Measurements from ENCODE around the gene KIAA0825. TPM values are rescaled to one million over a fixed set of nuclear protein-coding genes. Genes with fewer than 3 reads are reported as not detected.

The KIAA0825 gene
- polyA plus RNA-seq, 1 donor from 2014 or later: 5.1 TPM

DNA sequence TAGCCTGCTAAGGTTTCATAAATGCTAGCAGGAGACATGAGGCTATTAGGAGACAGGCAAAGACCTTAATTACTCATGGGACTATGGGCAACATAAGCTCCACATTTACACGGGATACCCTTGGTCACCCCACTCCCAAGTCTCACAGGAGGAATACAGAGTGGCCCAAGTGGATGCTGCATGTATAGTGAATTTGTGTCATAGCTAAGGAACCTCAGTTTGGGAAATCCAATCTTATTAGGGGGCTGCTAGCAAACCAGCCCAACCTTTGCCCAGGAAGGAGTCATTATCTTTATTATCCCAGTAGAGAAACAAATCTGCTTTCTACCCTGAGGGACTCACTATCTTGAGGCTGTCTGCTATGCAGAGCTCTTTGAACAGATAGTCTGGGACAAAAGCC lies 405.9 kb downstream of the KIAA0825 start:
- Histone ChIP-seq H3F3A (ENCODE audit: insufficient read depth, low read length, poor library complexity, severe bottlenecking) (no peaks in the 10 kb centered on the region), H3K4me3 (ENCODE audit: low read length) (no peak overlapping the region), H3K4me2 (ENCODE audit: low read length) (no peak overlapping the region), H2AFZ (ENCODE audit: low read depth, low read length) (no peak overlapping the region), H3K9me3 (ENCODE audit: low read length) (no peaks in the 10 kb centered on the region), H3K9me2 (ENCODE audit: insufficient read depth, low read length) (no peaks in the 10 kb centered on the region), H3K79me2 (replicated peaks; ENCODE audit: insufficient read depth, low read length) (no peaks in the 10 kb centered on the region), H3K9ac (ENCODE audit: low read length) (no peak overlapping the region), H3K36me3 (ENCODE audit: insufficient read depth, low read length) (no peaks in the 10 kb centered on the region), H3K27me3 (ENCODE audit: insufficient read depth, low read depth, low read length) (no peaks in the 10 kb centered on the region), H3K27ac (ENCODE audit: low read length) (no peak overlapping the region), H4K20me1 (ENCODE audit: insufficient read depth) (no peaks in the 10 kb centered on the region)
- TF ChIP-seq POLR2AphosphoS5 (IDR thresholded peaks at IDR 0.05) (no peak), RAD21 (conservative IDR thresholded peaks at IDR 0.05) (no peak), TAF1 (IDR thresholded peaks at IDR 0.05; ENCODE audit: low read depth) (no peak), SMC3 (conservative IDR thresholded peaks at IDR 0.05; ENCODE audit: poor library complexity) (no peak), EZH2 (IDR thresholded peaks at IDR 0.05; ENCODE audit: borderline replicate concordance, insufficient read depth, low read length, poor library complexity, severe bottlenecking) (no peak)
- TF ChIP-seq, protein P1, sequence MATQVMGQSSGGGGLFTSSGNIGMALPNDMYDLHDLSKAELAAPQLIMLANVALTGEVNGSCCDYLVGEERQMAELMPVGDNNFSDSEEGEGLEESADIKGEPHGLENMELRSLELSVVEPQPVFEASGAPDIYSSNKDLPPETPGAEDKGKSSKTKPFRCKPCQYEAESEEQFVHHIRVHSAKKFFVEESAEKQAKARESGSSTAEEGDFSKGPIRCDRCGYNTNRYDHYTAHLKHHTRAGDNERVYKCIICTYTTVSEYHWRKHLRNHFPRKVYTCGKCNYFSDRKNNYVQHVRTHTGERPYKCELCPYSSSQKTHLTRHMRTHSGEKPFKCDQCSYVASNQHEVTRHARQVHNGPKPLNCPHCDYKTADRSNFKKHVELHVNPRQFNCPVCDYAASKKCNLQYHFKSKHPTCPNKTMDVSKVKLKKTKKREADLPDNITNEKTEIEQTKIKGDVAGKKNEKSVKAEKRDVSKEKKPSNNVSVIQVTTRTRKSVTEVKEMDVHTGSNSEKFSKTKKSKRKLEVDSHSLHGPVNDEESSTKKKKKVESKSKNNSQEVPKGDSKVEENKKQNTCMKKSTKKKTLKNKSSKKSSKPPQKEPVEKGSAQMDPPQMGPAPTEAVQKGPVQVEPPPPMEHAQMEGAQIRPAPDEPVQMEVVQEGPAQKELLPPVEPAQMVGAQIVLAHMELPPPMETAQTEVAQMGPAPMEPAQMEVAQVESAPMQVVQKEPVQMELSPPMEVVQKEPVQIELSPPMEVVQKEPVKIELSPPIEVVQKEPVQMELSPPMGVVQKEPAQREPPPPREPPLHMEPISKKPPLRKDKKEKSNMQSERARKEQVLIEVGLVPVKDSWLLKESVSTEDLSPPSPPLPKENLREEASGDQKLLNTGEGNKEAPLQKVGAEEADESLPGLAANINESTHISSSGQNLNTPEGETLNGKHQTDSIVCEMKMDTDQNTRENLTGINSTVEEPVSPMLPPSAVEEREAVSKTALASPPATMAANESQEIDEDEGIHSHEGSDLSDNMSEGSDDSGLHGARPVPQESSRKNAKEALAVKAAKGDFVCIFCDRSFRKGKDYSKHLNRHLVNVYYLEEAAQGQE (IDR thresholded peaks at IDR 0.05; ENCODE audit: borderline replicate concordance): no peak

DNA sequence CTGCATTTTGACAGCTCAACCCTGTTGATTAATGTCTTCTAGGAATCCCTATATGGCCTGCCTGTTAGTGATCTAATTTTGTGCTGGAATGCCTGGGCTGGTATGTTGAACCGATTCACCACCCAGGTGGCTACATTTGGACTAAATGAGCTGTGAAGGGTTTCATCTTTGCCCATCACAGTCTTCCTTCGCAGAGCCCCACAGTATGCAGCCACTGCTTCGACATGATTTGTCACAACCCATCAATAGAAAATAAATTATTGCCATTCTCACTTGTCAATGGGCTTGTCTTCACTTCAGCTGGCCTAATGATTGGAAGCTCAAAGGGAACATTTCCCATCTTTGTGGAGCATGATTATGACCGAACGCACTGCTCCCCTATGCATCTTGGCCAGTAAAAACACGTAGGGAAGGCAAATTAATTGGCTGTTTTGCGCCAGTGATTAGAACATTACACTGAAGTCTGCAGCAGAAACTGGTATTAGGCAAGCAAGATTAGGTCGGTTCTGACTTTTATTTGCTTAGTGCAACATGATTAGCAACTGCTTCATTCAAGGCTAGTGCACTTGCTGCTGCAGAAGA lies 408.5 kb downstream of the KIAA0825 start:
- Histone ChIP-seq H3K9me2 (ENCODE audit: insufficient read depth, low read length) (no peaks in the 10 kb centered on the region), H3K36me3 (ENCODE audit: insufficient read depth, low read length) (no peaks in the 10 kb centered on the region), H2AFZ (ENCODE audit: low read depth, low read length) (no peak overlapping the region), H3K9ac (ENCODE audit: low read length) (no peak overlapping the region), H3K27me3 (ENCODE audit: insufficient read depth, low read depth, low read length) (no peaks in the 10 kb centered on the region), H3F3A (ENCODE audit: insufficient read depth, low read length, poor library complexity, severe bottlenecking) (no peaks in the 10 kb centered on the region), H3K79me2 (replicated peaks; ENCODE audit: insufficient read depth, low read length) (no peaks in the 10 kb centered on the region), H3K27ac (ENCODE audit: low read length) (peak overlapping the region; percentile 1), H3K4me3 (ENCODE audit: low read length) (peak overlapping the region; percentile 15), H3K4me2 (ENCODE audit: low read length) (peak overlapping the region; percentile 1), H4K20me1 (ENCODE audit: insufficient read depth) (no peaks in the 10 kb centered on the region), H3K9me3 (ENCODE audit: low read length) (no peaks in the 10 kb centered on the region)
- TF ChIP-seq, protein P1 (IDR thresholded peaks at IDR 0.05; ENCODE audit: borderline replicate concordance): peak; percentile 22
- TF ChIP-seq POLR2AphosphoS5 (IDR thresholded peaks at IDR 0.05): peak; percentile 31
- TF ChIP-seq, protein P2, sequence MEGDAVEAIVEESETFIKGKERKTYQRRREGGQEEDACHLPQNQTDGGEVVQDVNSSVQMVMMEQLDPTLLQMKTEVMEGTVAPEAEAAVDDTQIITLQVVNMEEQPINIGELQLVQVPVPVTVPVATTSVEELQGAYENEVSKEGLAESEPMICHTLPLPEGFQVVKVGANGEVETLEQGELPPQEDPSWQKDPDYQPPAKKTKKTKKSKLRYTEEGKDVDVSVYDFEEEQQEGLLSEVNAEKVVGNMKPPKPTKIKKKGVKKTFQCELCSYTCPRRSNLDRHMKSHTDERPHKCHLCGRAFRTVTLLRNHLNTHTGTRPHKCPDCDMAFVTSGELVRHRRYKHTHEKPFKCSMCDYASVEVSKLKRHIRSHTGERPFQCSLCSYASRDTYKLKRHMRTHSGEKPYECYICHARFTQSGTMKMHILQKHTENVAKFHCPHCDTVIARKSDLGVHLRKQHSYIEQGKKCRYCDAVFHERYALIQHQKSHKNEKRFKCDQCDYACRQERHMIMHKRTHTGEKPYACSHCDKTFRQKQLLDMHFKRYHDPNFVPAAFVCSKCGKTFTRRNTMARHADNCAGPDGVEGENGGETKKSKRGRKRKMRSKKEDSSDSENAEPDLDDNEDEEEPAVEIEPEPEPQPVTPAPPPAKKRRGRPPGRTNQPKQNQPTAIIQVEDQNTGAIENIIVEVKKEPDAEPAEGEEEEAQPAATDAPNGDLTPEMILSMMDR (IDR thresholded peaks at IDR 0.05; ENCODE audit: poor library complexity, severe bottlenecking): no peak
- peak; percentile 37 for TF ChIP-seq EP300 (conservative IDR thresholded peaks at IDR 0.05; ENCODE audit: poor library complexity, severe bottlenecking)
- TF ChIP-seq TAF1 (IDR thresholded peaks at IDR 0.05; ENCODE audit: low read depth): no peak
- no peak for TF ChIP-seq RAD21 (conservative IDR thresholded peaks at IDR 0.05)
- TF ChIP-seq SMC3 (conservative IDR thresholded peaks at IDR 0.05; ENCODE audit: poor library complexity): no peak
